ENCODE measurements around the gene PTPN23. TPM values are rescaled to one million over a fixed set of nuclear protein-coding genes. Genes with fewer than 3 reads are reported as not detected.

The PTPN23 gene
- total and polyA plus RNA-seq, 2 of the 13 experiments (the other 11 are each of a cell fraction or from before 2014, with no cell fraction given), result 2.3 to 3.7 TPM

DNA sequence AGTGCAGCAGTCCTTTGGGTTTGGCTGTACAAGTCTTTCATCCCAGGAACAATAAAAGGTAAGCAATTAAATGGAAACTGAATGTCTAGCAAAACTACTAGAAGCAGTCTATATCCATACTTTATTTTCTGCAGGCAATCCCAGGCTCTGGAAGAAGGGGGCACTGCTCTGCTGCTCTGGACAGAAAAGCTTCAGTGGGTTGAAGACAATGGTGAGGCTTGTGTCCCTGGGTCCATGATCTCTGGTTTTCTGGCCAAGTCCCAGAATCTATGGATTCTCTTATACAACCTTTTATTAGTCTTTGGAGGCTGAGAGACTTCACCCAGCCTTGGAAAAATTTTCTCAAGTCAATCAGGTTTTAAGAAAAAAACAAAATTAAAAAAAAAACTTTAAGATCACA is 59.3 kb downstream of the PTPN23 start (continued):
- TF ChIP-seq ZNF577 (CRISPR knock-in tag; IDR thresholded peaks at IDR 0.05; ENCODE audit: borderline replicate concordance, low read depth) (no peak), FOXC1 (CRISPR knock-in tag; IDR thresholded peaks at IDR 0.05; ENCODE audit: borderline replicate concordance) (no peak), BHLHE40 (IDR thresholded peaks at IDR 0.05; ENCODE audit: low read length) (peak; percentile 79), HNF4A (CRISPR knock-in tag; IDR thresholded peaks at IDR 0.05) (peak; percentile 40; the same call in 1 of the 2 replicates), PPARG (CRISPR knock-in tag; conservative IDR thresholded peaks at IDR 0.05) (peak; percentile 48; the same call in 1 of the 2 replicates), GATAD2A (CRISPR knock-in tag; IDR thresholded peaks at IDR 0.05) (peak; percentile 35; the same call in 1 of the 2 replicates), NR2C2 (CRISPR knock-in tag; IDR thresholded peaks at IDR 0.05; ENCODE audit: borderline replicate concordance) (peak; percentile 81), SP5 (CRISPR knock-in tag; IDR thresholded peaks at IDR 0.05; ENCODE audit: borderline replicate concordance, low read depth) (0 out of 2 replicates have a peak, but pooled peaks have one; percentile 19), RXRB (CRISPR knock-in tag; IDR thresholded peaks at IDR 0.05; ENCODE audit: borderline replicate concordance) (peak; percentile 34; the same call in 1 of the 2 replicates), SMC3 (IDR thresholded peaks at IDR 0.05; ENCODE audit: low read length) (peak; percentile 87), SAP130 (CRISPR knock-in tag; IDR thresholded peaks at IDR 0.05; ENCODE audit: low read depth) (peak; percentile 65), JUNB (CRISPR knock-in tag; IDR thresholded peaks at IDR 0.05; ENCODE audit: borderline replicate concordance) (no peak)
- TF ChIP-seq, protein P1, sequence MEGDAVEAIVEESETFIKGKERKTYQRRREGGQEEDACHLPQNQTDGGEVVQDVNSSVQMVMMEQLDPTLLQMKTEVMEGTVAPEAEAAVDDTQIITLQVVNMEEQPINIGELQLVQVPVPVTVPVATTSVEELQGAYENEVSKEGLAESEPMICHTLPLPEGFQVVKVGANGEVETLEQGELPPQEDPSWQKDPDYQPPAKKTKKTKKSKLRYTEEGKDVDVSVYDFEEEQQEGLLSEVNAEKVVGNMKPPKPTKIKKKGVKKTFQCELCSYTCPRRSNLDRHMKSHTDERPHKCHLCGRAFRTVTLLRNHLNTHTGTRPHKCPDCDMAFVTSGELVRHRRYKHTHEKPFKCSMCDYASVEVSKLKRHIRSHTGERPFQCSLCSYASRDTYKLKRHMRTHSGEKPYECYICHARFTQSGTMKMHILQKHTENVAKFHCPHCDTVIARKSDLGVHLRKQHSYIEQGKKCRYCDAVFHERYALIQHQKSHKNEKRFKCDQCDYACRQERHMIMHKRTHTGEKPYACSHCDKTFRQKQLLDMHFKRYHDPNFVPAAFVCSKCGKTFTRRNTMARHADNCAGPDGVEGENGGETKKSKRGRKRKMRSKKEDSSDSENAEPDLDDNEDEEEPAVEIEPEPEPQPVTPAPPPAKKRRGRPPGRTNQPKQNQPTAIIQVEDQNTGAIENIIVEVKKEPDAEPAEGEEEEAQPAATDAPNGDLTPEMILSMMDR (CRISPR knock-in tag; IDR thresholded peaks at IDR 0.05), result peak; percentile 76
- TF ChIP-seq, protein P2, sequence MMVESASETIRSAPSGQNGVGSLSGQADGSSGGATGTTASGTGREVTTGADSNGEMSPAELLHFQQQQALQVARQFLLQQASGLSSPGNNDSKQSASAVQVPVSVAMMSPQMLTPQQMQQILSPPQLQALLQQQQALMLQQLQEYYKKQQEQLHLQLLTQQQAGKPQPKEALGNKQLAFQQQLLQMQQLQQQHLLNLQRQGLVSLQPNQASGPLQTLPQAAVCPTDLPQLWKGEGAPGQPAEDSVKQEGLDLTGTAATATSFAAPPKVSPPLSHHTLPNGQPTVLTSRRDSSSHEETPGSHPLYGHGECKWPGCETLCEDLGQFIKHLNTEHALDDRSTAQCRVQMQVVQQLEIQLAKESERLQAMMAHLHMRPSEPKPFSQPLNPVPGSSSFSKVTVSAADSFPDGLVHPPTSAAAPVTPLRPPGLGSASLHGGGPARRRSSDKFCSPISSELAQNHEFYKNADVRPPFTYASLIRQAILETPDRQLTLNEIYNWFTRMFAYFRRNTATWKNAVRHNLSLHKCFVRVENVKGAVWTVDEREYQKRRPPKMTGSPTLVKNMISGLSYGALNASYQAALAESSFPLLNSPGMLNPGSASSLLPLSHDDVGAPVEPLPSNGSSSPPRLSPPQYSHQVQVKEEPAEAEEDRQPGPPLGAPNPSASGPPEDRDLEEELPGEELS (CRISPR knock-in tag; IDR thresholded peaks at IDR 0.05), result no peak
- TF ChIP-seq, protein P3, sequence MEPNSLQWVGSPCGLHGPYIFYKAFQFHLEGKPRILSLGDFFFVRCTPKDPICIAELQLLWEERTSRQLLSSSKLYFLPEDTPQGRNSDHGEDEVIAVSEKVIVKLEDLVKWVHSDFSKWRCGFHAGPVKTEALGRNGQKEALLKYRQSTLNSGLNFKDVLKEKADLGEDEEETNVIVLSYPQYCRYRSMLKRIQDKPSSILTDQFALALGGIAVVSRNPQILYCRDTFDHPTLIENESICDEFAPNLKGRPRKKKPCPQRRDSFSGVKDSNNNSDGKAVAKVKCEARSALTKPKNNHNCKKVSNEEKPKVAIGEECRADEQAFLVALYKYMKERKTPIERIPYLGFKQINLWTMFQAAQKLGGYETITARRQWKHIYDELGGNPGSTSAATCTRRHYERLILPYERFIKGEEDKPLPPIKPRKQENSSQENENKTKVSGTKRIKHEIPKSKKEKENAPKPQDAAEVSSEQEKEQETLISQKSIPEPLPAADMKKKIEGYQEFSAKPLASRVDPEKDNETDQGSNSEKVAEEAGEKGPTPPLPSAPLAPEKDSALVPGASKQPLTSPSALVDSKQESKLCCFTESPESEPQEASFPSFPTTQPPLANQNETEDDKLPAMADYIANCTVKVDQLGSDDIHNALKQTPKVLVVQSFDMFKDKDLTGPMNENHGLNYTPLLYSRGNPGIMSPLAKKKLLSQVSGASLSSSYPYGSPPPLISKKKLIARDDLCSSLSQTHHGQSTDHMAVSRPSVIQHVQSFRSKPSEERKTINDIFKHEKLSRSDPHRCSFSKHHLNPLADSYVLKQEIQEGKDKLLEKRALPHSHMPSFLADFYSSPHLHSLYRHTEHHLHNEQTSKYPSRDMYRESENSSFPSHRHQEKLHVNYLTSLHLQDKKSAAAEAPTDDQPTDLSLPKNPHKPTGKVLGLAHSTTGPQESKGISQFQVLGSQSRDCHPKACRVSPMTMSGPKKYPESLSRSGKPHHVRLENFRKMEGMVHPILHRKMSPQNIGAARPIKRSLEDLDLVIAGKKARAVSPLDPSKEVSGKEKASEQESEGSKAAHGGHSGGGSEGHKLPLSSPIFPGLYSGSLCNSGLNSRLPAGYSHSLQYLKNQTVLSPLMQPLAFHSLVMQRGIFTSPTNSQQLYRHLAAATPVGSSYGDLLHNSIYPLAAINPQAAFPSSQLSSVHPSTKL (CRISPR knock-in tag; IDR thresholded peaks at IDR 0.05), result 0 out of 2 replicates have a peak, but pooled peaks have one; percentile 26
- TF ChIP-seq, protein P4, sequence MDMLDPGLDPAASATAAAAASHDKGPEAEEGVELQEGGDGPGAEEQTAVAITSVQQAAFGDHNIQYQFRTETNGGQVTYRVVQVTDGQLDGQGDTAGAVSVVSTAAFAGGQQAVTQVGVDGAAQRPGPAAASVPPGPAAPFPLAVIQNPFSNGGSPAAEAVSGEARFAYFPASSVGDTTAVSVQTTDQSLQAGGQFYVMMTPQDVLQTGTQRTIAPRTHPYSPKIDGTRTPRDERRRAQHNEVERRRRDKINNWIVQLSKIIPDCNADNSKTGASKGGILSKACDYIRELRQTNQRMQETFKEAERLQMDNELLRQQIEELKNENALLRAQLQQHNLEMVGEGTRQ (IDR thresholded peaks at IDR 0.05; ENCODE audit: low read depth, low read length), result no peak
- TF ChIP-seq, protein P4 (CRISPR knock-in tag; IDR thresholded peaks at IDR 0.05; ENCODE audit: borderline replicate concordance), result no peak

Measured in HepG2 (cell line).